OCI-LY1 (cell line): ENCODE measurements around the gene MROH9.

ENCODE experiments used
- H2AFZ ChIP-seq: fragments of 200-600 bp; sonication (generic), shearing (Covaris generic); 2 replicates; pipeline ENCODE4 v1.6.0; 2014; ENCODE audit warnings: antibody characterized with exemption, mild to moderate bottlenecking, low read length
- H3F3A ChIP-seq: fragments of 200-600 bp; sonication (generic), shearing (Covaris generic); 2 replicates; pipeline ENCODE4 v1.6.0; 2014; ENCODE audit warnings: mild to moderate bottlenecking, antibody characterized with exemption, low read length, moderate library complexity; ENCODE audit not compliant: insufficient read depth
- H3K27ac ChIP-seq: fragments of 200-600 bp; sonication (generic); 2 replicates; pipeline ENCODE4 v1.5.1; 2014; ENCODE audit warnings: low read length, mixed run types, mild to moderate bottlenecking, low read depth; ENCODE audit not compliant: poor library complexity, severe bottlenecking
- H3K27me3 ChIP-seq: fragments of 200-600 bp; sonication (generic); 2 replicates; pipeline ENCODE4 v1.6.0; 2014; ENCODE audit warnings: antibody characterized with exemption, mild to moderate bottlenecking, low read length, moderate library complexity; ENCODE audit not compliant: insufficient read depth
- H3K36me3 ChIP-seq: fragments of 200-600 bp; sonication (generic); 2 replicates; pipeline ENCODE4 v1.6.1; 2014; ENCODE audit warnings: mild to moderate bottlenecking, antibody characterized with exemption, low read length, moderate library complexity, mixed read lengths; ENCODE audit not compliant: insufficient read depth
- H3K4me1 ChIP-seq: fragments of 200-600 bp; sonication (generic); 2 replicates; pipeline ENCODE4 v1.5.1; 2014; ENCODE audit warnings: mild to moderate bottlenecking, low read length, moderate library complexity; ENCODE audit not compliant: insufficient read depth, severe bottlenecking
- H3K4me2 ChIP-seq: fragments of 200-600 bp; sonication (generic), shearing (Covaris generic); 2 replicates; pipeline ENCODE4 v1.6.1; 2014; ENCODE audit warnings: low read length
- H3K4me3 ChIP-seq: fragments of 200-600 bp; sonication (generic); 2 replicates; pipeline ENCODE4 v1.5.1; 2014; ENCODE audit warnings: low read length, low read depth, mild to moderate bottlenecking, mixed read lengths; ENCODE audit not compliant: poor library complexity, severe bottlenecking
- H3K79me2 ChIP-seq: fragments of 200-600 bp; shearing (Covaris generic); 2 replicates; pipeline ENCODE4 v1.6.1; 2016; ENCODE audit warnings: mixed run types, low read length, mixed read lengths; ENCODE audit not compliant: insufficient read depth
- H3K9ac ChIP-seq: fragments of 200-600 bp; sonication (generic), shearing (Covaris generic); 2 replicates; pipeline ENCODE4 v1.6.1; 2014; ENCODE audit warnings: mild to moderate bottlenecking, low read length, mixed read lengths
- H3K9me2 ChIP-seq: fragments of 200-600 bp; sonication (generic), shearing (Covaris generic); 2 replicates; pipeline ENCODE4 v1.6.1; 2014; ENCODE audit warnings: low read depth, mild to moderate bottlenecking, low read length, mixed read lengths
- H3K9me3 ChIP-seq: fragments of 200-600 bp; shearing (Covaris generic); 2 replicates; pipeline ENCODE4 v1.6.1; 2014; ENCODE audit warnings: low read length, mixed read lengths
- H4K20me1 ChIP-seq: fragments of 200-600 bp; sonication (generic), shearing (Covaris generic); 2 replicates; pipeline ENCODE4 v1.6.0; 2016; ENCODE audit warnings: mild to moderate bottlenecking, low read length; ENCODE audit not compliant: insufficient read depth
- EZH2 ChIP-seq: fragments of 200-600 bp; sonication (generic), shearing (Covaris generic); IDR thresholded peaks from 2 replicates; pipeline ENCODE4 v1.8.0; 2017; ENCODE audit warnings: borderline replicate concordance, mixed run types, mild to moderate bottlenecking, antibody characterized with exemption, low read length, moderate library complexity, mixed read lengths
- TF ChIP-seq, protein P1 (sequence below): fragments of 200-600 bp; sonication (generic), shearing (Covaris generic); IDR thresholded peaks from 2 replicates; pipeline ENCODE4 v1.5.1; 2017; ENCODE audit warnings: mild to moderate bottlenecking, antibody characterized with exemption, low read length, moderate library complexity, mixed read lengths

Gene MROH9

DNA sequence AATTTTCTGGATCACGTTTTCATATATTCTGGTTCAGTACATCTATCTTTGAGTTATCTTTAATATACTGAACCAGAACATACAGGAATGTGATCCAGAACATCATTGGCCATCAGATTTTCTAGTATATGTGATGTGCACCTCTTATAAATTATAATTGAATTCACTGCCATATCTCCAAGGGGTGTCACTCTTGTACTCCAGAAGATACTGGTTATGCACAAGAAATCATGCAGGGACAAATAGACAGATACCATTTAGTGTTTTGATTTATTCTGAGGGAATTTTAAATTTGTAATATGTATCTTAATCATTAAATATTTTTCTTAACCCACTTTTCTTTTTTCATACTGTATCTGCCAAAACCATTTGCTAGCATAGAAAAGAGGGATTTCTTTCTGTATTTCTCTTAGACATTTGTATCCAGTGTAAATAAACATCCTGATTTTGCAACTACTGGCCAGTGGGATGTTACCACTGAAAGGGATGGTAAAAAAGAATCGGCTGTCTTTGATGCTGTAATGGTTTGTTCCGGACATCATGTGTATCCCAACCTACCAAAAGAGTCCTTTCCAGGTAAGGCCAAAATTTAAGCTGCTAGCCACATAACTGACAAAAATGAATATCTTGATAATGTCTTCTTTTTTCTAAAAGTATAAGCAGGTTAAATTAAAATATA, 172.1 kb downstream of the MROH9 start:
- no peaks in the 10 kb centered on the region for H3K79me2 ChIP-seq
- H3K27me3 ChIP-seq = no peaks in the 10 kb centered on the region
- H3K4me3 ChIP-seq = no peak overlapping the region
- no peak overlapping the region for H3K27ac ChIP-seq
- TF ChIP-seq EZH2 = no peak
- TF ChIP-seq, protein P1, sequence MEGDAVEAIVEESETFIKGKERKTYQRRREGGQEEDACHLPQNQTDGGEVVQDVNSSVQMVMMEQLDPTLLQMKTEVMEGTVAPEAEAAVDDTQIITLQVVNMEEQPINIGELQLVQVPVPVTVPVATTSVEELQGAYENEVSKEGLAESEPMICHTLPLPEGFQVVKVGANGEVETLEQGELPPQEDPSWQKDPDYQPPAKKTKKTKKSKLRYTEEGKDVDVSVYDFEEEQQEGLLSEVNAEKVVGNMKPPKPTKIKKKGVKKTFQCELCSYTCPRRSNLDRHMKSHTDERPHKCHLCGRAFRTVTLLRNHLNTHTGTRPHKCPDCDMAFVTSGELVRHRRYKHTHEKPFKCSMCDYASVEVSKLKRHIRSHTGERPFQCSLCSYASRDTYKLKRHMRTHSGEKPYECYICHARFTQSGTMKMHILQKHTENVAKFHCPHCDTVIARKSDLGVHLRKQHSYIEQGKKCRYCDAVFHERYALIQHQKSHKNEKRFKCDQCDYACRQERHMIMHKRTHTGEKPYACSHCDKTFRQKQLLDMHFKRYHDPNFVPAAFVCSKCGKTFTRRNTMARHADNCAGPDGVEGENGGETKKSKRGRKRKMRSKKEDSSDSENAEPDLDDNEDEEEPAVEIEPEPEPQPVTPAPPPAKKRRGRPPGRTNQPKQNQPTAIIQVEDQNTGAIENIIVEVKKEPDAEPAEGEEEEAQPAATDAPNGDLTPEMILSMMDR = no peak
- no peaks in the 10 kb centered on the region for H3F3A ChIP-seq
- no peak overlapping the region for H2AFZ ChIP-seq
- H3K4me2 ChIP-seq = no peak overlapping the region
- H3K4me1 ChIP-seq = no peaks in the 10 kb centered on the region
- H3K36me3 ChIP-seq = no peaks in the 10 kb centered on the region
- no peaks in the 10 kb centered on the region for H4K20me1 ChIP-seq
- no peak overlapping the region for H3K9ac ChIP-seq
- H3K9me2 ChIP-seq = no peaks in the 10 kb centered on the region
- H3K9me3 ChIP-seq = no peaks in the 10 kb centered on the region

DNA sequence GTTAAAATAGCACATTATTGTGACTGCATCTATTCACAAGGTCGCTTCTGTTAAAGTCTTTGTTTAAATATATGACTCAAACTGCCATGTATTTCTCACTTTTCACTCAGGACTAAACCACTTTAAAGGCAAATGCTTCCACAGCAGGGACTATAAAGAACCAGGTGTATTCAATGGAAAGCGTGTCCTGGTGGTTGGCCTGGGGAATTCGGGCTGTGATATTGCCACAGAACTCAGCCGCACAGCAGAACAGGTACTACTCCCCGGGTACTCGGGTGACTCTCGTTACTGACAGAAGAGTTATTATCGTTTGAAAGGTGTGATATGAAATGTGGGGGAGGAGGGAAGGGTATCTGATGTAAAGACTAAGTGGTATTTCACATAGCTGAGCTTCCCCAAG, 172.6 kb downstream of the MROH9 start:
- Histone ChIP-seq H3K36me3 (no peaks in the 10 kb centered on the region), H2AFZ (no peak overlapping the region), H3K27ac (no peak overlapping the region), H3K9ac (no peak overlapping the region), H3K4me2 (no peak overlapping the region), H3K4me1 (no peaks in the 10 kb centered on the region), H3K27me3 (no peaks in the 10 kb centered on the region), H3K4me3 (no peak overlapping the region), H3K9me2 (no peaks in the 10 kb centered on the region), H3K9me3 (no peaks in the 10 kb centered on the region), H3F3A (no peaks in the 10 kb centered on the region), H3K79me2 (no peaks in the 10 kb centered on the region), H4K20me1 (no peaks in the 10 kb centered on the region)
- TF ChIP-seq, protein P1 = no peak
- TF ChIP-seq EZH2 = no peak

DNA sequence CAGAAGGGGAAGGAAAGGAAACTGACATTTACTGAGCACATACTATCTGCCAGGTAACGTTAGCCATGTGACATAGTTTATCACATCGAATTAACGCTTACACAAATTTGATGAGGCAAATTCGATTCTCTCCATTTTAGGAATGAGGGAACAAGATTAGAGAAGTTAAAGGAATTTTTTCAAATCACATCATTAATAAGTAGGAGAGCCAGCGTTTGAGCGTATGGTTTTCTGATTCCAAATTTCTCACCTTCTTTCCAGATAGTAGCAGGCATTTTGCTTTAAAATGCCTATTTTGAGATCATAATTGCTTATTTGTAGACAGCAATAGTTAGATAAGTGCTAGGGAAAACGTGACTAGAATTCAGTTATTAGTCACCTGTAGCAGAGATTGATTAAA, 174.6 kb downstream of the MROH9 start:
- Histone ChIP-seq H2AFZ (no peak overlapping the region), H3K4me1 (no peaks in the 10 kb centered on the region), H3K9me2 (no peaks in the 10 kb centered on the region), H3K4me2 (no peak overlapping the region), H4K20me1 (no peaks in the 10 kb centered on the region), H3K27me3 (no peaks in the 10 kb centered on the region), H3K4me3 (no peak overlapping the region), H3K79me2 (no peaks in the 10 kb centered on the region), H3K9me3 (no peaks in the 10 kb centered on the region), H3F3A (no peaks in the 10 kb centered on the region), H3K27ac (no peak overlapping the region), H3K9ac (no peak overlapping the region), H3K36me3 (no peaks in the 10 kb centered on the region)
- TF ChIP-seq EZH2 = no peak
- TF ChIP-seq, protein P1 = no peak
